Colonic mucosa (tissue), 4 donors: Measurements from ENCODE around the gene MRRF. TPM values are rescaled to one million over a fixed set of nuclear protein-coding genes. Genes with fewer than 3 reads are reported as not detected.

Experiments
- DNase-seq: peaks from one replicate; pipeline ENCODE4 v3.0.0-alpha.2; 2020
- H3K27ac ChIP-seq: fragments of 200-600 bp; one replicate; pipeline ENCODE4 v1.8.0; 2021
- H3K27me3 ChIP-seq: fragments of 200-600 bp; one replicate; pipeline ENCODE4 v1.8.0; 2021
- H3K36me3 ChIP-seq: fragments of 200-600 bp; one replicate; pipeline ENCODE4 v1.8.0; 2021
- H3K4me1 ChIP-seq: fragments of 200-600 bp; one replicate; pipeline ENCODE4 v1.8.0; 2021; ENCODE audit warnings: mild to moderate bottlenecking
- H3K4me3 ChIP-seq: fragments of 200-600 bp; one replicate; pipeline ENCODE4 v1.8.0; 2021
- H3K9ac ChIP-seq, 2 donors: one replicate each; pipeline ENCODE4 v1.7.0; 2013; ENCODE audit warnings: control low read depth in 2 of 2, low read depth in 2 of 2, low read length in 2 of 2
- H3K9me3 ChIP-seq: fragments of 200-600 bp; one replicate; pipeline ENCODE4 v1.8.0; 2021
- intact Hi-C: fragments of 100-400 bp; cut with DNase I; formaldehyde crosslinking; loops from one replicate; pipeline ENCODE4 v1.14.1; 2022
- total RNA-seq, 2 donors: library from RNA; stranded (reverse); fragmentation: NEBNext Ultra II Directional in 1 of 2; extraction: Animal tissue kit (Norgen Biotek cat#: 25700) in 1 of 2; gene quantifications; one replicate each; pipeline ENCODE4 v1.2.1, GENCODE V29; 2021
- TF ChIP-seq, protein P1 (sequence below): fragments of 200-600 bp; IDR thresholded peaks from one replicate; pipeline ENCODE4 v1.8.0; 2022; ENCODE audit warnings: antibody characterized with exemption, mild to moderate bottlenecking
- donor health status: healthy.
- donor health status: DM: no; HTN: no; CAD: no.
- donor health status: DM: no; HTN: no; CAD: no.

MRRF gene, protein sequence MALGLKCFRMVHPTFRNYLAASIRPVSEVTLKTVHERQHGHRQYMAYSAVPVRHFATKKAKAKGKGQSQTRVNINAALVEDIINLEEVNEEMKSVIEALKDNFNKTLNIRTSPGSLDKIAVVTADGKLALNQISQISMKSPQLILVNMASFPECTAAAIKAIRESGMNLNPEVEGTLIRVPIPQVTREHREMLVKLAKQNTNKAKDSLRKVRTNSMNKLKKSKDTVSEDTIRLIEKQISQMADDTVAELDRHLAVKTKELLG
- 10 to 100 TPM; 53.3 to 70.8 TPM for total RNA-seq

DNA sequence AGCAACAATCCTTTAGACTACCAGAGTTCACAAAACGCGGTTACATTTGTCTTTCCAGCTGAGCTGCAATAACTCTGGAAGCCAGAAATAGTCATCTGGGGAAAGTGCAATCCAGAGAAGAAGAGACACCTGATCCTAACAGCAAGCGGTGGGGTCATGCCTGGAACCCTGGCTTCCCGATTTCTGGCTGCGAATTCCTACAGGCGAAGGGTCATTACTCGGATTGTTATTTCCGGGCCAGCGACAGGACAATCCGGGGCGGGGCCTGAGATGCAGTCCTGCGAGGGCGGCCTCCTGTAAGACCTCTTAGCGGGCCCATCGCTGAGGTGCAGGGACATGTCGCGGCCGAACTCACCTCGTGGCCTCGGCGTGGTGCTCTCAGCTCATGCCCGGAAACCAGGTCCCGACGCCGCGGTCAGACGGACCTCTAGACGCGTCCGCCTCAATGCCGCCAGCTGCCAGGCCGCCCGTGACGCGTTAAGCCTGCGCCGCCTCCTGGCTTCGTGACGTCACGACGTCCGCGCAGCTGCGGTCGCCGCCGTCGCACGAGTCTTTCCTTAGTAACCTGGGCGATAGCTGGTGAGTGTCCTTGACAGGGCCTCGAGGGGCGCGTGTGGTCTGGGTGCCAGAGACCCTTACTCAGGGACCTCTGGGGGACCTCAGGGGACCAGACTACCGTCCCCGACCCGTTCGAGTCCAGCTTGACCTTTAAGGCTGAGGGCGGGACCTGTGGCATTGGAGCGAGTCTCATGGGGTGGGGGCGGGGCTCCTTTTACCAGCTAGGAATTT is at the start of gene MRRF, which contains the start of gene RBM18:
Gene MRRF (plus strand): TSS at position 523 of the 789 bp plus-strand sequence. CDS start 6,010 bp downstream, outside the sequence.
Gene RBM18 (minus strand): TSS at position 481 of the 789 bp plus-strand sequence. CDS start 3,348 bp downstream, outside the sequence.
- TF ChIP-seq, protein P1, sequence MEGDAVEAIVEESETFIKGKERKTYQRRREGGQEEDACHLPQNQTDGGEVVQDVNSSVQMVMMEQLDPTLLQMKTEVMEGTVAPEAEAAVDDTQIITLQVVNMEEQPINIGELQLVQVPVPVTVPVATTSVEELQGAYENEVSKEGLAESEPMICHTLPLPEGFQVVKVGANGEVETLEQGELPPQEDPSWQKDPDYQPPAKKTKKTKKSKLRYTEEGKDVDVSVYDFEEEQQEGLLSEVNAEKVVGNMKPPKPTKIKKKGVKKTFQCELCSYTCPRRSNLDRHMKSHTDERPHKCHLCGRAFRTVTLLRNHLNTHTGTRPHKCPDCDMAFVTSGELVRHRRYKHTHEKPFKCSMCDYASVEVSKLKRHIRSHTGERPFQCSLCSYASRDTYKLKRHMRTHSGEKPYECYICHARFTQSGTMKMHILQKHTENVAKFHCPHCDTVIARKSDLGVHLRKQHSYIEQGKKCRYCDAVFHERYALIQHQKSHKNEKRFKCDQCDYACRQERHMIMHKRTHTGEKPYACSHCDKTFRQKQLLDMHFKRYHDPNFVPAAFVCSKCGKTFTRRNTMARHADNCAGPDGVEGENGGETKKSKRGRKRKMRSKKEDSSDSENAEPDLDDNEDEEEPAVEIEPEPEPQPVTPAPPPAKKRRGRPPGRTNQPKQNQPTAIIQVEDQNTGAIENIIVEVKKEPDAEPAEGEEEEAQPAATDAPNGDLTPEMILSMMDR: no peak
- H3K9ac ChIP-seq: peak within 1 kb of the TSS; percentile 88 to 96
- H3K27me3 ChIP-seq: no peaks in the 10 kb centered on the region
- H3K4me3 ChIP-seq: peak within 1 kb of the TSS; percentile 66
- peak; percentile 89 for DNase-seq
- H3K27ac ChIP-seq: peak within 1 kb of the TSS; percentile 82
- no peaks in the 10 kb centered on the region for H3K9me3 ChIP-seq
- intact Hi-C loops: no loop called here
- H3K36me3 ChIP-seq: peaks cover 6% of the 10 kb centered on the region
- H3K4me1 ChIP-seq: no peaks in the 10 kb centered on the region

DNA sequence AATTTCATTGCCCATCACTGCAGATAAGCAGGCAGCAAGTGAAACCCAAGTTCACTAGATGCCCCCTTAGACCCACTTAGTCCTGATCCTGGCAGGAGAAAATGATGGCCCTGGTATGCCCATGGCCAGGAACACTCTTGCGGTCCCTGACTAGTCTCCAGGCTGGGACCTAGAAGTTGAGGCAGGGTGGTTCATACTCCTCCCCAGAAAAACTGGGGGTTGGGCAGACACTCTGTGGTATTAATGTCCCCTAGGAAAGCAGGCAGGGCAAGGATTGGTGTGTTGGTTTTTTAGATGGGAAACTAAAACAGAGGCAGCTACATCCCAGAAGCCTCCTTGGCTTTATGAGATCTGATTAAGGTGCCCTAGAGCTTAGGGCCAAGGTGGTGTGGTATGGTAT is 49.0 kb upstream of the MRRF start:
- H3K36me3 ChIP-seq: no peaks in the 10 kb centered on the region
- no peaks in the 10 kb centered on the region for H3K9me3 ChIP-seq
- H3K9ac ChIP-seq: no peak overlapping the region
- TF ChIP-seq, protein P1: no peak
- peaks cover 11% of the 10 kb centered on the region for H3K4me1 ChIP-seq
- intact Hi-C loops: no loop called here
- H3K27ac ChIP-seq: no peak overlapping the region
- peaks cover 84% of the 10 kb centered on the region for H3K27me3 ChIP-seq
- DNase-seq: no peak
- no peak overlapping the region for H3K4me3 ChIP-seq

DNA sequence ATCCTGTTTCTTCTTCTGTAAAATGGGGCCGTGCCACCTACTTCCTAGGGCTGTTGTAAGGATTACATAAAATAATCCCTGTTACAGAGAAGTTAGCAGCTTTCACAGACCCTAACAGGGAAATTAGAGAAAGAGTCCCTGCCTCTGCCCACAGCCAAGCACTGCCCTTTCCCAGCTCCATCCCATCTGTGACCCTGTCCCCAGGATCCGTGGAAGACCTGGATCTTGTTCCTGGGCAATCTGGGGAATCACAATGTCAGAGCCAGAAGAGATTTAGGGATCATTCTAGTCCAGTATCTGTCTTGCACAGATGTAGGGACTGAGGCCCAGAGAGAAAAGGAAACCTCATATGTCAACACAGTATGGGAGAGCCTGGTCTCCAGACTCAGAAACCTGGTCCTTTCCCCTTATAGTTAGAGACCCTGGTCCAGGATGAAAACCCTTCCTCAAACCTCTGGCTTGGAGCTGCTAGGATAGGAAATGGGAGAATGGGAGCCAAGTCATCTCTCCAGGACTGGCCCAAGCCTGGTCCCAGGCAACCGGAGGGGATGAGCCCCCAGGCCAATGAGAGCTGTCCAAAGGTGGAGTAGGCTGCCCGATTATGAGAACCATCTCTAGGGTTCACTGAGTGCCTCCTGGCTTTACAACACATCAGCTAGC is 48.4 kb upstream of the MRRF start:
- Histone ChIP-seq H3K9ac (no peak overlapping the region), H3K9me3 (no peaks in the 10 kb centered on the region), H3K4me3 (no peak overlapping the region), H3K27me3 (peaks cover 88% of the 10 kb centered on the region), H3K27ac (no peak overlapping the region), H3K36me3 (no peaks in the 10 kb centered on the region), H3K4me1 (peaks cover 11% of the 10 kb centered on the region)
- TF ChIP-seq, protein P1: no peak
- intact Hi-C loops: no loop called here
- DNase-seq: no peak

DNA sequence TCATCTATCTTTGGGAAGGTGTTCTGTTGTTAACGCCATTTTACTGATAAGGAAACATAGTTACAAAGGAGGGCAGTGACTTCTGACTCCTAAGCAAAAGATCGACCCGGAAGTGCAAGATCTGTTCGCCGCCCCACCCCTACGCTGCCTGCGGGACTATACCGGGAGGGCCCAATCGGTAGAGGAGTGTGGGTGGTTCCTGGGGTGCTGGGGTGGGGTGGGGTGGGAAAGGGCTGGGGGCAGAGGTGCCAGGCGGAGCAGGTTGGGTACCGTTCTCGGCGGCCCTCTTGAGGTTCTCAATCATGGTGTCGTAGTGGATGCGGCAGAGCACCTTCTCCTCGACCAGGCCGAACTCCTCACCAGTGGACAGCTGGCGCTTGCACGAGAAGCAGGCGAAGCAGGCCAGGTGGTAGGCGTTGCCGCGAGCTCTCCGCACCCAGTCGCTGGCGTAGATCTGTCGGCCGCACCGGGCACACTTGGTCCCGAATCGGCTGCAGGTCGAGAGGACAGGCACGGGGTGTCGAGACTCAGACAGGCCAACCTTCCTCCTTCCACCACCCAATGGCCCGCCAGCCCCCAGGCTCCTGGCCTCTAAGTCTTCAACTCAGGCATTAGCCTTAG is 47.8 kb upstream of the MRRF start:
- no peak overlapping the region for H3K4me3 ChIP-seq
- no peaks in the 10 kb centered on the region for H3K36me3 ChIP-seq
- no peak overlapping the region for H3K9ac ChIP-seq
- TF ChIP-seq, protein P1: no peak
- H3K27me3 ChIP-seq: peaks cover 88% of the 10 kb centered on the region
- peaks cover 11% of the 10 kb centered on the region for H3K4me1 ChIP-seq
- no peak overlapping the region for H3K27ac ChIP-seq
- H3K9me3 ChIP-seq: no peaks in the 10 kb centered on the region
- DNase-seq: no peak
- intact Hi-C loops: no loop called here

DNA sequence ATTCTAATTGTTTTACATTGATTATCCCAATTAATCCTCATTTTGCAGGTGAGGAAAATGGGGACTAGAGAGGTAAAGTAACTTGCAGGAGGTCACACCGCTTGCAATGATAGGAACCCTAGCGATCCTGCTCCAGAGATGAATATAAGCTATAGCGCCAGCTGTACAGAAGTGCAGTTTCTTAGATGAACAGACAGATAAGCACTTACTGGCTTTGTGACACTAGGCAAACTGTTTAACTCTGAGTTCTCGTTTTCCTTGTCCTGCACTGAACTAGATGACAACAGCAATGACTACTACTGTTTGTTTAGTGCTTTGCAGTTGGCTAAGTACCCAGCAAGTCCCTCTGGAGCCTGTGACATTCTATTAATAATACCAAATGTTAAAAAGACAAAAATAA is 47.0 kb upstream of the MRRF start:
- no peak for DNase-seq
- Histone ChIP-seq H3K9me3 (no peaks in the 10 kb centered on the region), H3K4me3 (no peak overlapping the region), H3K27me3 (peaks cover 88% of the 10 kb centered on the region), H3K27ac (no peak overlapping the region), H3K4me1 (peaks cover 11% of the 10 kb centered on the region), H3K9ac (no peak overlapping the region), H3K36me3 (no peaks in the 10 kb centered on the region)
- intact Hi-C loops: no loop called here
- TF ChIP-seq, protein P1: no peak
